ENCODE results near the gene TMEM35A.

Gene TMEM35A

DNA sequence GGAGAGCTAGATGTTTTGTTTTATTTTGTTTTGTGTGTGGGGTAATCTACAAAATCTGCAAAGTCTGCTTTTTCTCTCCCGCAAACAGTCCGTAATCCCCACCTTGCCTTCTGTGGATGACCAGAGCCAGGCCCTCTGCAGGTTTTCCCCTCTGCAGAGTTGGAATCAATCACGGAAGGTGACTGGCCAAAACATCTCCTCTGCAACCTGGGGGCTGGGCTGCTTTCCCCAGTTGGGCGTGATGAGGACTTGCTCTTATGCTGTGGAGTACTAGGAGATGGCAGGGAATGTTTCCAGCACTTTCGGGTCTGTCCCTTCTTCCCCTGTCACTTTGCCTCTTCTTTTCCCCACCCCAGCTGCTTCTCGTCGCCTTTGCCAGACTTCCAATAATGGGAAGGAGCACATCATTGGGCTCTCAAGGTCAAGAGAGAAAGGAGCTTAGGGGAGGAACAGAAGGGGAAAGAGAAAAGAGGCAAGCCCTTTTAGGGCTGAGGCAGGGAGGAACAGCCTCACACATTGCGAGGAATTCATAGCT lies 1.1 kb downstream of the TMEM35A start:
- peak overlapping the region in 1 of 2 donors; percentile 35 for H3K4me3 ChIP-seq (ENCODE audit: low read depth in 1 of 2, low read length in 2 of 2)

DNA sequence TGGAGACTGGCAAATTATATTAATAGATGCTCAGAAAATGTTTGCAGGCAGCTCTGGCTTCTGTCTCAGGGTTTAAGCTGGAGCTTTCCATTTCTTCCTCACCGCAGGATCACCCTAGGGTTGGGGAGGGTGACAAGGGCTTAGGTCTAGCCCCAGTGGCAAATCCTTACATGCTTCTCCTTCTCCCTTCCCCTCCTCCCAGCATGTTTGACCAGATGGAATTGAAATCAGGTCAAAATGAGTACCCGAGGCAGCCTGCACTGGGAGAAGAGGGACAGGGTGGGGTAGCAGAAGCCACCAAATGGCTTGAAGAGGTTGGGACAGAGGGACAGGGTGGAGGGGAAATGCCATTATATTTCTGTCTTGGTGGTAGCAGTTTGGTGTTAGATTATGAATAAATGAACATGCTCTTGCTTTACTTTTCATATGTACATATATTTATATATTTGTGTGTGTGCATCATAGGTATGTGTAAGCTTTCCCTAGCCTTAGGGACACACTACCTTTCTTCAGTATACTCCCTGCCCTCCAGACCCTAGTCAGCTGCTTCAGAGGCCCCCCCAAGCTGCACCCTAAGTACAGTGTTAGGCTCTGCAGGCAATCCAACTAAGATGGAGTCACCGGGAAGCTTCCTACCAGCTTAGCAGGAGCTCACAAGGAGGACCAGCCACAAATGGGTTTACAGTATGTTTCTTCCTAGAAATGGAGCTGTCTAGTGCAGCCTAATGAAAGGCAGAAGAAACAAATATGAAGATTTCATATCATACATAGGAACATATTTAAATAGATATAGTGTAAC lies 1.8 kb downstream of the TMEM35A start:
- H3K4me1 ChIP-seq (ENCODE audit: control insufficient read depth in 1 of 2, insufficient read depth in 2 of 2, low read length in 2 of 2): no peaks in the 10 kb centered on the region
- H3K4me3 ChIP-seq (ENCODE audit: low read depth in 1 of 2, low read length in 2 of 2): no peak overlapping the region
- no peaks in the 10 kb centered on the region for H3K27me3 ChIP-seq (ENCODE audit: control insufficient read depth in 1 of 2, insufficient read depth in 2 of 2, low read length in 2 of 2)
- no peaks in the 10 kb centered on the region for H3K36me3 ChIP-seq (ENCODE audit: control insufficient read depth in 1 of 2, insufficient read depth in 2 of 2, low read length in 2 of 2)
- no peak overlapping the region for H3K9ac ChIP-seq (ENCODE audit: low read depth in 1 of 2, low read length in 2 of 2)
- H3K27ac ChIP-seq (ENCODE audit: low read depth, low read length): no peak overlapping the region
- H3K9me3 ChIP-seq (ENCODE audit: control insufficient read depth in 1 of 2, low read length in 2 of 2): no peaks in the 10 kb centered on the region

More for the DNA sequence above, 1.1 kb downstream of the TMEM35A start:
- Histone ChIP-seq H3K4me1 (ENCODE audit: control insufficient read depth in 1 of 2, insufficient read depth in 2 of 2, low read length in 2 of 2) (no peaks in the 10 kb centered on the region), H3K27me3 (ENCODE audit: control insufficient read depth in 1 of 2, insufficient read depth in 2 of 2, low read length in 2 of 2) (no peaks in the 10 kb centered on the region), H3K9me3 (ENCODE audit: control insufficient read depth in 1 of 2, low read length in 2 of 2) (no peaks in the 10 kb centered on the region), H3K9ac (ENCODE audit: low read depth in 1 of 2, low read length in 2 of 2) (no peak overlapping the region), H3K27ac (ENCODE audit: low read depth, low read length) (no peak overlapping the region), H3K36me3 (ENCODE audit: control insufficient read depth in 1 of 2, insufficient read depth in 2 of 2, low read length in 2 of 2) (no peaks in the 10 kb centered on the region)

GRCh38 chrX:101081231-101081630 lies 2.6 kb downstream of the TMEM35A start:
- Histone ChIP-seq H3K27ac (ENCODE audit: low read depth, low read length) (no peak overlapping the region), H3K36me3 (ENCODE audit: control insufficient read depth in 1 of 2, insufficient read depth in 2 of 2, low read length in 2 of 2) (no peaks in the 10 kb centered on the region), H3K9ac (ENCODE audit: low read depth in 1 of 2, low read length in 2 of 2) (no peak overlapping the region), H3K27me3 (ENCODE audit: control insufficient read depth in 1 of 2, insufficient read depth in 2 of 2, low read length in 2 of 2) (no peaks in the 10 kb centered on the region), H3K4me1 (ENCODE audit: control insufficient read depth in 1 of 2, insufficient read depth in 2 of 2, low read length in 2 of 2) (no peaks in the 10 kb centered on the region), H3K4me3 (ENCODE audit: low read depth in 1 of 2, low read length in 2 of 2) (no peak overlapping the region), H3K9me3 (ENCODE audit: control insufficient read depth in 1 of 2, low read length in 2 of 2) (no peaks in the 10 kb centered on the region)

GRCh38 chrX:101091817-101092216 lies 13.1 kb downstream of the TMEM35A start:
- no peaks in the 10 kb centered on the region for H3K36me3 ChIP-seq (ENCODE audit: control insufficient read depth in 1 of 2, insufficient read depth in 2 of 2, low read length in 2 of 2)
- no peaks in the 10 kb centered on the region for H3K9me3 ChIP-seq (ENCODE audit: control insufficient read depth in 1 of 2, low read length in 2 of 2)
- H3K4me3 ChIP-seq (ENCODE audit: low read depth in 1 of 2, low read length in 2 of 2): no peak overlapping the region
- no peaks in the 10 kb centered on the region for H3K27me3 ChIP-seq (ENCODE audit: control insufficient read depth in 1 of 2, insufficient read depth in 2 of 2, low read length in 2 of 2)
- no peak overlapping the region for H3K9ac ChIP-seq (ENCODE audit: low read depth in 1 of 2, low read length in 2 of 2)
- H3K4me1 ChIP-seq (ENCODE audit: control insufficient read depth in 1 of 2, insufficient read depth in 2 of 2, low read length in 2 of 2): no peaks in the 10 kb centered on the region
- no peak overlapping the region for H3K27ac ChIP-seq (ENCODE audit: low read depth, low read length)

DNA sequence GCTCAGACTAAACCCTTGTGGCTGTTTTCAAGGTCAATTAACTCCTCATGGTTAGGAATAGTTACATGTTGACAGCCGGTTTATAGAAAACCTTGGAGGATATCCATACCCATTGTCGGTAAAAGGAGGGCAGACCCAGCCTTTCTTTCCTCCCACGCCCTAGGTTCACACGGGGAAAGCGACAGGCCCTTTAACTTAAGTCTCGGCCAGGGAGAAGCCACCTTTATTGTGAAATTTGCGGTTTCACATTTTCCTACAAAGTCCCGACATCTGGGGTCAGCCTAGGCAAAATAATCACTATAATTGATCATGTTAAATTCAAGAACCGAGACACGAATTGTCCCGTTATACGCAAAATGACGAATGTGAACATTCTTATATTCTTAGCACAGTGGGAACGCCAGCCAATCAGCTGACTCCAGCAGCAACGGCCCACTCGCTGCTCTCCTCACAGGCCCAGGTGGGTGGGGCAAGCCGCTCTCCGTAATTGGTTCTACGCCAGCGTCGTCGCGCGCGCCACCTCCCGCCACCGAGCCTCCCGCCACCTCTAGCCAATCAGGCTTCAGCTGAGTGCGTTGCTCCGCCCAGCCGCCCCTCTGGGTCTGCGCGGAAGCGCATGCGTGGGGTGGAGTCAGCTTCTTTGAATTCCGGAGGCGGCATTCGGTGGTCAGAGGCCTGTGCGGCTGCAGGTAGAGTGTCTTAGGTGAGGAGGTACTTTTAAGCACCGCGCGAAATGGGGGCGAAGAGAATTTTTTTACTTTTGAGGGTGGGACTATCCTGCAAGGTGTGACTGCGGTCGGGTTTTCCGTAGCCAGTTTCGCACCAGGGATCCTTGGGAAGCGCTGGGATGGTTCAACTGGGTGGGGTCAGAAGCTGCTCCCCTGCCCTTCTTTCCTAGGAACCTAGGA lies 19.1 kb downstream of the TMEM35A start, which contains the start of gene CENPI:
Gene CENPI, plus strand, starts transcription at position 659 of the 908 bp plus-strand sequence. CDS start 2,867 bp downstream, outside the sequence.
- Histone ChIP-seq H3K36me3 (ENCODE audit: control insufficient read depth in 1 of 2, insufficient read depth in 2 of 2, low read length in 2 of 2) (no peaks in the 10 kb centered on the region), H3K27ac (ENCODE audit: low read depth, low read length) (peak within 1 kb of the TSS; percentile 8), H3K4me3 (ENCODE audit: low read depth in 1 of 2, low read length in 2 of 2) (peak within 1 kb of the TSS; percentile 74 to 80), H3K9ac (ENCODE audit: low read depth in 1 of 2, low read length in 2 of 2) (peak within 1 kb of the TSS; percentile 32 to 74), H3K27me3 (ENCODE audit: control insufficient read depth in 1 of 2, insufficient read depth in 2 of 2, low read length in 2 of 2) (no peaks in the 10 kb centered on the region), H3K9me3 (ENCODE audit: control insufficient read depth in 1 of 2, low read length in 2 of 2) (no peaks in the 10 kb centered on the region), H3K4me1 (ENCODE audit: control insufficient read depth in 1 of 2, insufficient read depth in 2 of 2, low read length in 2 of 2) (peaks cover 0 to 6% of the 10 kb centered on the region in 2 donors)

DNA sequence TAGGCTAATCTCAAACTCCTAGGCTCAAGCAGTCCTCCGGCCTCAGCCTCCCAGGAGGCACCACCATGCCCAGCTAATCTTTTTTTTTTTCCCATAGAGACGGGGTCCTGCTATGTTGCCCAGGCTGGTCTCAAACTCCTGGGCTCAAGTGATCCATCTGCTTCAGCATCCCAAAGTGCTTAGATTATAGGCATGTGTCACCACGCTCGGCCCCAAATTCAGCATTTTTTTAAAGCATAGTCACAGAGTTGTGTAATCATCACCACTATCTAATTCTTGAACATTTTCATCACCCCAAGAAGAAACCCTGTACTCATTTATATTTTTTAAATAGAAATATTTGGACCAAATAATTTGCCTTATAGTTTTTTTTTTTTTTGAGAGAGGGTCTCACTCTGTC lies 29.6 kb downstream of the TMEM35A start:
- no peak overlapping the region for H3K9ac ChIP-seq (ENCODE audit: low read depth in 1 of 2, low read length in 2 of 2)
- H3K4me1 ChIP-seq (ENCODE audit: control insufficient read depth in 1 of 2, insufficient read depth in 2 of 2, low read length in 2 of 2): no peaks in the 10 kb centered on the region
- H3K27me3 ChIP-seq (ENCODE audit: control insufficient read depth in 1 of 2, insufficient read depth in 2 of 2, low read length in 2 of 2): no peaks in the 10 kb centered on the region
- no peak overlapping the region for H3K4me3 ChIP-seq (ENCODE audit: low read depth in 1 of 2, low read length in 2 of 2)
- no peak overlapping the region for H3K27ac ChIP-seq (ENCODE audit: low read depth, low read length)
- H3K36me3 ChIP-seq (ENCODE audit: control insufficient read depth in 1 of 2, insufficient read depth in 2 of 2, low read length in 2 of 2): no peaks in the 10 kb centered on the region
- no peaks in the 10 kb centered on the region for H3K9me3 ChIP-seq (ENCODE audit: control insufficient read depth in 1 of 2, low read length in 2 of 2)

- no peaks in the 10 kb centered on the region for H3K9me3 ChIP-seq (ENCODE audit: control insufficient read depth in 1 of 2, low read length in 2 of 2)
Observed at GRCh38 chrX:101117701-101118100, 39.0 kb downstream of the TMEM35A start.

GRCh38 chrX:101136235-101136634 lies 57.6 kb downstream of the TMEM35A start:
- Histone ChIP-seq H3K9ac (ENCODE audit: low read depth in 1 of 2, low read length in 2 of 2) (no peak overlapping the region), H3K9me3 (ENCODE audit: control insufficient read depth in 1 of 2, low read length in 2 of 2) (no peaks in the 10 kb centered on the region), H3K4me3 (ENCODE audit: low read depth in 1 of 2, low read length in 2 of 2) (no peak overlapping the region), H3K4me1 (ENCODE audit: control insufficient read depth in 1 of 2, insufficient read depth in 2 of 2, low read length in 2 of 2) (no peaks in the 10 kb centered on the region), H3K36me3 (ENCODE audit: control insufficient read depth in 1 of 2, insufficient read depth in 2 of 2, low read length in 2 of 2) (no peaks in the 10 kb centered on the region), H3K27ac (ENCODE audit: low read depth, low read length) (no peak overlapping the region), H3K27me3 (ENCODE audit: control insufficient read depth in 1 of 2, insufficient read depth in 2 of 2, low read length in 2 of 2) (no peaks in the 10 kb centered on the region)

More at GRCh38 chrX:101117701-101118100, 39.0 kb downstream of the TMEM35A start:
- Histone ChIP-seq H3K27me3 (ENCODE audit: control insufficient read depth in 1 of 2, insufficient read depth in 2 of 2, low read length in 2 of 2) (no peaks in the 10 kb centered on the region), H3K9ac (ENCODE audit: low read depth in 1 of 2, low read length in 2 of 2) (no peak overlapping the region), H3K4me3 (ENCODE audit: low read depth in 1 of 2, low read length in 2 of 2) (no peak overlapping the region), H3K27ac (ENCODE audit: low read depth, low read length) (no peak overlapping the region), H3K36me3 (ENCODE audit: control insufficient read depth in 1 of 2, insufficient read depth in 2 of 2, low read length in 2 of 2) (no peaks in the 10 kb centered on the region), H3K4me1 (ENCODE audit: control insufficient read depth in 1 of 2, insufficient read depth in 2 of 2, low read length in 2 of 2) (no peaks in the 10 kb centered on the region)
